Pancreas (tissue), 10 donors: ENCODE measurements around the gene BCAS4. TPM values are rescaled to one million over a fixed set of nuclear protein-coding genes. Genes with fewer than 3 reads are reported as not detected.

Experiments used
- ATAC-seq, 4 donors: fragments of 200-7000 bp; cut with Tn5 transposase; one replicate each; pipeline versions ENCODE4 v1.8.0 to v1.9.1; 2020; ENCODE audit warnings: mild to moderate bottlenecking in 4 of 4, moderate library complexity in 4 of 4
- DNase-seq, 6 donors: peaks; one replicate each; pipeline ENCODE4 v3.0.0-alpha.2; 2020
- FAIRE-seq: peaks from 2 replicates; lab custom pipeline; 2012; peaks lifted over from hg19 to GRCh38; lab: Jason Lieb, UNC
- H3K27ac ChIP-seq, 4 donors: fragments of 200-600 bp; sonication (generic); 1 replicate in 3 of 4; 2 replicates in 1 of 4; pipeline versions ENCODE4 v1.5.0 to v1.8.0; 2020
- H3K27me3 ChIP-seq, 4 donors: fragments of 200-600 bp; one replicate each; pipeline ENCODE4 v1.8.0; 2021
- H3K36me3 ChIP-seq, 3 donors: fragments of 200-600 bp; sonication (generic) in 1 of 3; one replicate each; pipeline versions ENCODE4 v1.5.0 to v1.8.0; 2020 to 2021
- H3K4me1 ChIP-seq, 3 donors: fragments of 200-600 bp; one replicate each; pipeline ENCODE4 v1.8.0; 2021
- H3K4me3 ChIP-seq, 4 donors: fragments of 200-600 bp; sonication (generic) in 2 of 4; one replicate each; pipeline versions ENCODE4 v1.5.0 to v1.8.0; 2020 to 2021
- H3K9me3 ChIP-seq, 4 donors: fragments of 200-600 bp; one replicate each; pipeline ENCODE4 v1.8.0; 2021
- CTCF ChIP-seq, 4 donors: fragments of 200-600 bp; sonication (generic) in 3 of 4; IDR thresholded peaks; one replicate each; pipeline versions ENCODE4 v1.5.0 to v1.8.0; 2021; ENCODE audit warnings: antibody characterized with exemption in 4 of 4
- WGBS, 2 donors: extraction: QIAGEN DNeasy Blood & Tissue Kit; methylation state at CpG; one replicate each; pipeline ENCODE4 v1.1.7; 2013; 5-methylcytosine and 5-hydroxymethylcytosine counted together
- intact Hi-C, 3 donors: fragments of 100-400 bp; cut with DNase I; formaldehyde crosslinking; loops; one replicate each; pipeline versions ENCODE4 v1.11.1 to v1.14.2; 2022
- polyA plus RNA-seq, 2 donors: library from polyadenylated mRNA; stranded (reverse); fragments of 200-250 nt; gene quantifications; one replicate each; pipeline ENCODE4 v1.2.3, GENCODE V29; 2013
- total RNA-seq, 6 donors: library from RNA; stranded (reverse); fragmentation: NEBNext Ultra II Directional in 4 of 6; extraction: Animal tissue kit (Norgen Biotek cat#: 25700) in 4 of 6; gene quantifications; one replicate each; pipeline versions ENCODE4 v1.2.1 to v1.2.4, GENCODE V29; 2021 to 2023
- donor health status: healthy with polysubstance abuse.
- donor health status: DM: no; HTN: no; CAD: no; lungs with moderate emphysema.
- donor health status: DM: no; HTN: no; CAD: no.
- donor health status: control.
- donor health status: control.
- donor health status: Bipolar disorder and iron deficiency.
- donor health status: DM: yes; HTN: yes; CAD: no.
- donor health status: DM: no; HTN: no; CAD: no.
- donor health status: DM: no; HTN: no; CAD: no.
- donor health status: DM: yes; HTN: yes; CAD: no.

The BCAS4 gene
- total and polyA plus RNA-seq, 8 donors: 0.85 to 4.8 (median 1.9) TPM

DNA sequence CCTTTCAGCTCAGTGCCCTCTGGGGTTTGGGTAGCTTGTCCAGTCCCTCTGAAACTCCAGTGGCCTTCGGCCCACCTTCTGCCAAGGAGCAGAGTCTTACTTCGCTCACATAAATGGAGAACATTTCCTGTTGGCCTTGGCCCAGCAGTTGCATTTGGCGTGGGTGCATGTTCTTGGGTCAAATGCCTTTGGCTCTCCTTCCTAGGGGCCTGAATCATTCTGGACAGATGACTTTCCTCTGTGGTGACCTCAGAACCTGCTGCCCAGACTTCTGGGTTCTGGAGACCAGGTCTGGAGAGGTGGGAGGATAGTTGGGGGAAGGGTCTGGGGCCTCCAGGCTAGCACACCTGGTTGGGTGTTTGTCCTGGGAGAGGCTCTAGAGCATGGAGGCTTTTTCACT lies 29.3 kb downstream of the BCAS4 start:
- FAIRE-seq (no peak), DNase-seq (peak in 4 of 6 donors; percentile 18 to 47 (median 32)), ATAC-seq (peak; percentile 48 to 75 (median 67))
- no peaks in the 10 kb centered on the region for H3K9me3 ChIP-seq
- H3K36me3 ChIP-seq: no peaks in the 10 kb centered on the region
- intact Hi-C loops: no loop called here
- TF ChIP-seq CTCF (IDR thresholded peaks at IDR 0.05): no peak
- H3K4me1 ChIP-seq: no peaks in the 10 kb centered on the region
- H3K27ac ChIP-seq: peak overlapping the region in 1 of 4 donors; percentile 22
- WGBS, 2 donors: 49 to 60% methylated on average over 3 of the region's 3 CpGs
- H3K27me3 ChIP-seq: no peaks in the 10 kb centered on the region
- H3K4me3 ChIP-seq: no peak overlapping the region

DNA sequence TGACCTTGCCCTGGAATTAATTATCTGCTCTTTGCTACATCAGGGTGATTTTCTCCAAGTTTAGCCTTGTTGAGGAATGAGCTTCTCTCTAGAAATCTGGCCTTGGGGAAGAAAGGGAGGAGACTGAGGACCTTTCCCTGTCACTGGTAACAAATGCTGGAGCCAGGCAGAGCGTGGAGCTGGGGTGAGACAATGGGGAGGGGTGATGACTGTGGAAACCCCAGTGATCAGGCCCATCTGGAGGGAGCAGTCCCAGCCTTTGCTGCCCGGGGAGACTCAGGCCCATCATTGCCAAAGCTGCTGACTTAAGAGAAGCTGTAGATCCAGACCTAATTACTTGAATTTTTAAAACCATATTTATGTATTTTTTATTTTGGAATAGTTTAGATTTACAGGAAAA lies 31.3 kb downstream of the BCAS4 start:
- FAIRE-seq (no peak), ATAC-seq (no peak), DNase-seq (no peak)
- no peak overlapping the region for H3K4me3 ChIP-seq
- no peak overlapping the region for H3K27ac ChIP-seq
- 64 to 67% methylated on average over 2 of the region's 2 CpGs for WGBS, 2 donors
- no peaks in the 10 kb centered on the region for H3K4me1 ChIP-seq
- H3K9me3 ChIP-seq: no peaks in the 10 kb centered on the region
- H3K36me3 ChIP-seq: no peaks in the 10 kb centered on the region
- intact Hi-C loops: no loop called here
- TF ChIP-seq CTCF (IDR thresholded peaks at IDR 0.05): no peak
- H3K27me3 ChIP-seq: no peaks in the 10 kb centered on the region

DNA sequence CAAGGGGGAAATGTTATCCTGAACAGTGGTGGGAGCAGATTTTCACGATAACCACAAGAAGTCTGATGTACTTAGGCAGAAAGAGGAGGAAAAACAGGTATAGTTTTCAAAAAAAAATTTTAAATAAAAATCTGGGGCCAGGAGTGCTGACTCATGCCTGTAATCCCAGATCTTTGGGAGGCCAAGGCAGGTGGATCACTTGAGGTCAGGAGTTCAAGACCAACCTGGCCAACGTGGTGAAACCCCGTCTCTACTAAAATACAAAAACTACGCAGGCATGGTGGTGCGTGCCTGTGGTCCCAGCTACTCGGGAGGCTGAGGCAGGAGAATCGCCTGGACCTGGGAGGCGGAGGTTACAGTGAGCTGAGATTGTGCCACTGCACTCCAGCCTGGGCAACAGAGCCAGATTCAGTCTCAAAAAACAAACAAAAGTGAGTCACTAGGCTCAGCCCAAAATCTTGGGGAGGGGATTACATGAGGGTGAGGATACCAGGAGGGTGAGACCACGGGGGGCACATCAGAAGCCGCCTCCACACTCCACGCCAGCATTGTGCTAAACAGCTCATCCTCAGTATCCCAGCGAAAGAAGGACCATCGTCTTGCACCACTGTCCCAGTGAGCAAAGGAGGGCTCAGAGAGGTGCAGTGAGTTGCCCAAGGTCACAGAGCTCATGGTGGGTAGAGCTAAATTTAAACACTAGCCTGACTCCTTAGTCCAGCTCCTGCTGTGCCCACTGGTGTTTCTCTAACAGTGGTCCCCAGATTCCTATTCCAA lies 33.7 kb downstream of the BCAS4 start:
- TF ChIP-seq CTCF (IDR thresholded peaks at IDR 0.05): no peak
- DNase-seq: no peak
- no peak for FAIRE-seq
- no peaks in the 10 kb centered on the region for H3K4me1 ChIP-seq
- H3K9me3 ChIP-seq: no peaks in the 10 kb centered on the region
- H3K27me3 ChIP-seq: no peaks in the 10 kb centered on the region
- no peaks in the 10 kb centered on the region for H3K36me3 ChIP-seq
- intact Hi-C loops: no loop called here
- 84 to 91% methylated on average over 13 of the region's 13 CpGs for WGBS, 2 donors
- no peak overlapping the region for H3K27ac ChIP-seq
- H3K4me3 ChIP-seq: no peak overlapping the region
- no peak for ATAC-seq

DNA sequence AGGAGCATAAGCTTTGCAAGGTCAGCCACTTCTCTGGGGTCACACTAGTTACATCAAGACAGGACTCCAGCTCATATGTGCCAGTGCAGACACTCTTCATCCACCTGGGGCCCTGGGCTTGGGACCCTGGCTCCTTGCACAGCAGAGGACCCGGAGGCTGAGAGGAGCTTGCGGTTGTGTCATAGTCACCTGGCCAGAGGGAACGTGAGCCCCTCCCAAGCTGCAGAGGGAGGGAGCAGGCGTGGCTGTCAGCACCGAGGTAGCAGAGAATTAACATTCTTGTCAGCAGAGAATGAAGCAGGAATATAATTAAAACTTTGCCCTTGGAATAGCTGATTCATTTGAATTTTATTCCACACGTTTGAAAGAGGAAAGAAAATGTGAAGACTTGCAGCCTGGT lies 36.8 kb downstream of the BCAS4 start:
- WGBS, 2 donors: 72 to 76% methylated on average over 6 of the region's 6 CpGs
- intact Hi-C loops: no loop called here
- Histone ChIP-seq H3K4me1 (no peaks in the 10 kb centered on the region), H3K36me3 (no peaks in the 10 kb centered on the region), H3K27ac (no peak overlapping the region), H3K4me3 (no peak overlapping the region), H3K9me3 (no peaks in the 10 kb centered on the region), H3K27me3 (no peaks in the 10 kb centered on the region)
- ATAC-seq (no peak), FAIRE-seq (no peak), DNase-seq (no peak)
- no peak for TF ChIP-seq CTCF (IDR thresholded peaks at IDR 0.05)

- no peak for DNase-seq
- 80 to 81% methylated on average over 5 of the region's 5 CpGs for WGBS, 2 donors
- H3K27ac ChIP-seq: no peak overlapping the region
- H3K36me3 ChIP-seq: no peaks in the 10 kb centered on the region
- FAIRE-seq: no peak
- H3K27me3 ChIP-seq: no peaks in the 10 kb centered on the region
- TF ChIP-seq CTCF (IDR thresholded peaks at IDR 0.05): no peak
- no peak overlapping the region for H3K4me3 ChIP-seq
- no peak for ATAC-seq
- intact Hi-C loops: no loop called here
- no peaks in the 10 kb centered on the region for H3K4me1 ChIP-seq
- H3K9me3 ChIP-seq: no peaks in the 10 kb centered on the region
Measured at GRCh38 chr20:50834599-50835005, 39.7 kb downstream of the BCAS4 start.
